T-helper 1 cell treated with Interleukin-12 subunit alpha and Interleukin-12 subunit beta and Interleukin-4 antibody, amounts not matched to agents 30 μg/mL and 1 μg/mL, for 36 hours (primary cell): ENCODE measurements around the gene HOXB9.
A peak's percentile ranks its signal among the peaks of the same experiment; 100 is the strongest.

Source experiments
- H3K27ac Mint-ChIP-seq: one replicate; pipeline ENCODE4 v1.8.0; 2021; ENCODE audit warnings: mild to moderate bottlenecking, mixed read lengths
- H3K27me3 Mint-ChIP-seq: one replicate; pipeline ENCODE4 v1.8.0; 2021; ENCODE audit warnings: low read depth, mixed read lengths
- H3K36me3 Mint-ChIP-seq: one replicate; pipeline ENCODE4 v1.8.0; 2021; ENCODE audit warnings: low read depth, mixed read lengths
- H3K4me1 Mint-ChIP-seq: one replicate; pipeline ENCODE4 v1.8.0; 2021; ENCODE audit warnings: low read depth, mixed read lengths
- H3K4me3 Mint-ChIP-seq: one replicate; pipeline ENCODE4 v1.8.0; 2021; ENCODE audit warnings: mild to moderate bottlenecking, moderate library complexity, mixed read lengths
- H3K9me3 Mint-ChIP-seq: one replicate; pipeline ENCODE4 v1.8.0; 2021; ENCODE audit warnings: mixed read lengths

HOXB9 gene

GRCh38 chr17:48621410-48622392 is 4.5 kb downstream of the HOXB9 start:
- Mint-ChIP-seq H3K27me3 (peaks cover 94% of the 10 kb centered on the region), H3K36me3 (peaks cover 3% of the 10 kb centered on the region), H3K27ac (no peak overlapping the region), H3K4me3 (no peak overlapping the region), H3K4me1 (peaks cover 22% of the 10 kb centered on the region), H3K9me3 (no peaks in the 10 kb centered on the region)

DNA sequence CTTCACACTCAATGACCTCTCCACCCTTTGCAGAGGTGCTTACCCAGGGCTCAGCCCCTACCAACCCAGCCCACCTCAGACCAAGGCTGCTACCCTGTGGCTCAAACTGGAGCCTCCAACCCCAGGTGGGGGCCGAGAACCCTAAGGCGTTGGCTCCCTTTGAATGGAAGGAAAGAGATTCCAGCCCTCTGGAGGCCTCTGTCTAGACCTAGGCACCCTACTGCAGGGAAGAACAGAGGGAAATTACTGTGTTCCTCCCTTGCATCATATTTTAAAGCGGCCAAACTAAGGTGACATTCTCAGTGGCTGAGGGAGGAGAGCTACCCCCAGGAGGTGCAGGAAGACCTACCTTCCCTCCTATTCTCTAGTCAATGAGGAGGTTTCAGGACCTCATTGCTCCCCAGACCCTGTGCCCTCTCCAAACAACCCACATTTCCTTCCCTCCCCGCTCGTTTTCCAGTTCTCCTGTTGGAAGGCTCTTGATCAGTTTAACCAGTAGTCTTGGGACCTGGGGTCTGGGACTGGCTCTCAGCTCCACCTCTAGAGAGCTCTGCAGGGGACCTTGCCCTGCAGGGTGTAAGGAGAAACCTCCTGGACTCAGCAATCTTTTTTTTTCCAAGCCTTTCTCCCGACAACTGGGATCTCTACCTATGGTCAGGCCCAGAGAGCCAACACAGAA is 5.6 kb downstream of the HOXB9 start:
- H3K27me3 Mint-ChIP-seq: peaks cover 94% of the 10 kb centered on the region
- no peak overlapping the region for H3K27ac Mint-ChIP-seq
- no peak overlapping the region for H3K4me3 Mint-ChIP-seq
- H3K36me3 Mint-ChIP-seq: peaks cover 3% of the 10 kb centered on the region
- no peaks in the 10 kb centered on the region for H3K9me3 Mint-ChIP-seq
- H3K4me1 Mint-ChIP-seq: peaks cover 18% of the 10 kb centered on the region

GRCh38 chr17:48619826-48620449 is 6.2 kb downstream of the HOXB9 start:
- H3K27ac Mint-ChIP-seq: no peak overlapping the region
- H3K4me1 Mint-ChIP-seq: peaks cover 18% of the 10 kb centered on the region
- peaks cover 96% of the 10 kb centered on the region for H3K27me3 Mint-ChIP-seq
- H3K9me3 Mint-ChIP-seq: no peaks in the 10 kb centered on the region
- H3K4me3 Mint-ChIP-seq: peak overlapping the region; percentile 26
- H3K36me3 Mint-ChIP-seq: peaks cover 3% of the 10 kb centered on the region

- Mint-ChIP-seq H3K27ac (peak overlapping the region; percentile 62), H3K27me3 (peaks cover 96% of the 10 kb centered on the region), H3K4me3 (peak overlapping the region; percentile 39), H3K9me3 (no peaks in the 10 kb centered on the region), H3K36me3 (peaks cover 3% of the 10 kb centered on the region), H3K4me1 (peaks cover 25% of the 10 kb centered on the region)
Observed at GRCh38 chr17:48618256-48618896, 7.8 kb downstream of the HOXB9 start.

- Mint-ChIP-seq H3K4me1 (peaks cover 29% of the 10 kb centered on the region), H3K27me3 (peaks cover 94% of the 10 kb centered on the region), H3K9me3 (no peaks in the 10 kb centered on the region), H3K4me3 (no peak overlapping the region), H3K27ac (peak overlapping the region; percentile 46), H3K36me3 (peaks cover 3% of the 10 kb centered on the region)
Observed at GRCh38 chr17:48617471-48618255, 8.5 kb downstream of the HOXB9 start.

DNA sequence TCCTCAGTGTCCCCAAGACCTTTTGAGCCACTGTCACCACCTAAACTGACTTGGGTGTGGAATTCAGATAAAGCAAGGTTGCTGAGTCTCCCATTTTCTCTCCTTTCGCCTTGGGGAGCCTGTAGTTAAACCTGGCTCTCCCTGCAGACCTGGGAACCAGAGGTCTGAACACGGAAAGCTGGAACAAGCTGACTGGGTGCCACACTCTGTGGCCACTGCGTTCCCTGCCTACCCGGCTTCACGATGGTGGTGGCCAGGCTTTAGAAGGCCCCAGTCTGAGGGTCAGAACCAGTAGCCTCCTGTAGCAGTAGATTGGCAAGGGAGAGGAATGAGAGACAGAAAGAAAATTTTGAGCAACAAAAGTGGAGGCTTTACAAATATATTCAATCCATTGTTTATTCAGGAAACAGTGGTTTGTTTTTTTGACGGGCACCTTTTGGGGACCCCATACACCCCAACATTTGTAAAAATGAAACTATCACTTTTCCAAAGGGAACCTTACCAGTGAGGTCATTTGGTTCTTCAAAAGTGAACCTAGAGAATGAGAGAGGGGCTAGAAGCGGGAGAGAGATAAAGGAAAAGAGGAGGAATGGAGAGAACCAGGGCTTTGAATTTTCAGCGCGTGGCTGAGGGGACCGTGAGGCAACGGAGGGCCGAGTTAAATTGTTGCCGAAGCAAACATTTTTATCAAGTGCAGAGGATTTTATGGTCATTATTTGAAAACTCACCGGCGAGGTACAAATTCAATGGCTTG is 9.3 kb downstream of the HOXB9 start:
- Mint-ChIP-seq H3K9me3 (no peaks in the 10 kb centered on the region), H3K27ac (peak overlapping the region; percentile 46), H3K36me3 (peaks cover 3% of the 10 kb centered on the region), H3K4me1 (peaks cover 33% of the 10 kb centered on the region), H3K27me3 (peaks cover 92% of the 10 kb centered on the region), H3K4me3 (no peak overlapping the region)

- Mint-ChIP-seq H3K4me1 (peaks cover 39% of the 10 kb centered on the region), H3K36me3 (peaks cover 3% of the 10 kb centered on the region), H3K27ac (peak overlapping the region; percentile 37), H3K9me3 (no peaks in the 10 kb centered on the region), H3K4me3 (no peak overlapping the region), H3K27me3 (peaks cover 93% of the 10 kb centered on the region)
Observed at GRCh38 chr17:48615963-48616716, 10.0 kb downstream of the HOXB9 start.

- Mint-ChIP-seq H3K36me3 (peaks cover 3% of the 10 kb centered on the region), H3K27me3 (peaks cover 89% of the 10 kb centered on the region), H3K4me1 (peaks cover 45% of the 10 kb centered on the region), H3K27ac (peak within 1 kb of the TSS; percentile 64), H3K9me3 (no peaks in the 10 kb centered on the region), H3K4me3 (peak within 1 kb of the TSS; percentile 52)
Observed at GRCh38 chr17:48615047-48615962, 10.9 kb downstream of the HOXB9 start, which contains the start of gene HOXB8. TSS of gene HOXB8 (minus strand) at chr17:48615292. CDS start at chr17:48614704, 588 bp downstream.

GRCh38 chr17:48613862-48614694 is 12.1 kb downstream of the HOXB9 start:
- Mint-ChIP-seq H3K4me1 (peaks cover 45% of the 10 kb centered on the region), H3K4me3 (peak overlapping the region; percentile 53), H3K27me3 (peaks cover 87% of the 10 kb centered on the region), H3K9me3 (no peaks in the 10 kb centered on the region), H3K27ac (peak overlapping the region; percentile 81), H3K36me3 (peaks cover 3% of the 10 kb centered on the region)

- Mint-ChIP-seq H3K27me3 (peaks cover 85% of the 10 kb centered on the region), H3K4me3 (peak overlapping the region; percentile 85), H3K27ac (peak overlapping the region; percentile 43), H3K9me3 (no peaks in the 10 kb centered on the region), H3K36me3 (peaks cover 3% of the 10 kb centered on the region), H3K4me1 (peaks cover 39% of the 10 kb centered on the region)
Observed at GRCh38 chr17:48612854-48613691, 13.1 kb downstream of the HOXB9 start.
